SK-N-SH treated with all-trans-retinoic acid at 6 μM for 48 hours (cell line): Measurements from ENCODE around the gene DENND4B.
A peak's percentile ranks its signal among the peaks of the same experiment; 100 is the strongest.

Experiments used
- ATAC-seq: fragments of 200-7000 bp; cut with Tn5 transposase; 3 replicates; pipeline ENCODE4 v1.9.1; 2020; ENCODE audit warnings: mild to moderate bottlenecking, moderate library complexity
- ARNTL ChIP-seq: fragments of 450-650 bp; formaldehyde crosslinking; IDR thresholded peaks from 2 replicates; pipeline ENCODE4 v1.5.0; 2020; ENCODE audit warnings: low read depth, mild to moderate bottlenecking, moderate library complexity, borderline replicate concordance
- BACH2 ChIP-seq: fragments of 250-450 bp; sonication (Bioruptor Pico); IDR thresholded peaks from 2 replicates; pipeline ENCODE4 v1.9.0; 2021; ENCODE audit warnings: mild to moderate bottlenecking, borderline replicate concordance
- CREB5 ChIP-seq: fragments of 250-450 bp; sonication (Bioruptor Pico); IDR thresholded peaks from 2 replicates; pipeline ENCODE4 v1.5.1; 2020; ENCODE audit warnings: low read depth, mild to moderate bottlenecking, moderate library complexity
- CSDC2 ChIP-seq: fragments of 250-450 bp; sonication (Bioruptor Pico); IDR thresholded peaks from 2 replicates; pipeline ENCODE4 v1.5.0; 2020; ENCODE audit warnings: mild to moderate bottlenecking, moderate library complexity
- CSRNP3 ChIP-seq: fragments of 250-450 bp; sonication (Bioruptor Pico); IDR thresholded peaks from 2 replicates; pipeline ENCODE4 v1.5.1; 2021; ENCODE audit warnings: mild to moderate bottlenecking, moderate library complexity
- ESRRG ChIP-seq: fragments of 250-450 bp; sonication (Bioruptor Pico); IDR thresholded peaks from 2 replicates; pipeline ENCODE4 v1.6.1; 2021; ENCODE audit warnings: mild to moderate bottlenecking
- GLIS3 ChIP-seq: fragments of 250-450 bp; sonication (Bioruptor Pico); IDR thresholded peaks from 2 replicates; pipeline ENCODE4 v1.5.0; 2020; ENCODE audit warnings: mild to moderate bottlenecking, moderate library complexity
- ISL1 ChIP-seq: fragments of 250-450 bp; sonication (Bioruptor Pico); IDR thresholded peaks from 2 replicates; pipeline ENCODE4 v2.1.2; 2022; ENCODE audit warnings: mild to moderate bottlenecking, moderate library complexity
- PATZ1 ChIP-seq: fragments of 250-450 bp; sonication (Bioruptor Pico); IDR thresholded peaks from 2 replicates; pipeline ENCODE4 v1.8.0; 2020; ENCODE audit warnings: mild to moderate bottlenecking, moderate library complexity, borderline replicate concordance
- PPARA ChIP-seq: fragments of 250-450 bp; sonication (Bioruptor Pico); IDR thresholded peaks from 2 replicates; pipeline ENCODE4 v1.5.0; 2020; ENCODE audit warnings: mild to moderate bottlenecking, borderline replicate concordance
- SNAI2 ChIP-seq: fragments of 250-450 bp; sonication (Bioruptor Pico); IDR thresholded peaks from 2 replicates; pipeline ENCODE4 v1.5.0; 2020; ENCODE audit warnings: mild to moderate bottlenecking, moderate library complexity
- TOX ChIP-seq: fragments of 250-450 bp; sonication (Bioruptor Pico); IDR thresholded peaks from 2 replicates; pipeline ENCODE4 v1.8.0; 2021; ENCODE audit warnings: mild to moderate bottlenecking, moderate library complexity, borderline replicate concordance
- ZC3H10 ChIP-seq: fragments of 250-450 bp; sonication (Bioruptor Pico); IDR thresholded peaks from 2 replicates; pipeline ENCODE4 v1.5.1; 2021; ENCODE audit warnings: mild to moderate bottlenecking, moderate library complexity
- ZFP3 ChIP-seq: fragments of 250-450 bp; sonication (Bioruptor Pico); IDR thresholded peaks from 2 replicates; pipeline ENCODE4 v1.5.0; 2020; ENCODE audit warnings: mild to moderate bottlenecking, moderate library complexity
- ZFP30 ChIP-seq: fragments of 450-650 bp; formaldehyde crosslinking; IDR thresholded peaks from 2 replicates; pipeline ENCODE4 v1.5.0; 2022; ENCODE audit warnings: mild to moderate bottlenecking, moderate library complexity
- ZNF565 ChIP-seq: fragments of 450-650 bp; formaldehyde crosslinking; conservative IDR thresholded peaks from 2 replicates; pipeline ENCODE4 v1.5.0; 2020; ENCODE audit warnings: low read depth, mild to moderate bottlenecking, moderate library complexity
- ZNF70 ChIP-seq: fragments of 450-650 bp; formaldehyde crosslinking; IDR thresholded peaks from 2 replicates; pipeline ENCODE4 v1.5.0; 2020; ENCODE audit warnings: mild to moderate bottlenecking, moderate library complexity
- ZNF8 ChIP-seq: fragments of 450-650 bp; formaldehyde crosslinking; IDR thresholded peaks from 2 replicates; pipeline ENCODE4 v1.5.0; 2020; ENCODE audit warnings: mild to moderate bottlenecking, moderate library complexity
- TF ChIP-seq, protein P1 (sequence below): fragments of 250-450 bp; sonication (Bioruptor Pico); IDR thresholded peaks from 2 replicates; pipeline ENCODE4 v1.5.0; 2020; ENCODE audit warnings: mild to moderate bottlenecking, moderate library complexity
- TF ChIP-seq, protein P2 (sequence below): fragments of 250-450 bp; sonication (Bioruptor Pico); IDR thresholded peaks from 2 replicates; pipeline ENCODE4 v1.8.0; 2021; ENCODE audit warnings: low read depth, mild to moderate bottlenecking, moderate library complexity, borderline replicate concordance

The DENND4B gene

GRCh38 chr1:153963030-153963849 lies 16.7 kb upstream of the DENND4B start, which contains the start of gene SLC39A1:
Gene SLC39A1, minus strand, starts transcription at chr1:153963537. Its CDS starts 822 bp downstream, at chr1:153962715.
- TF ChIP-seq ZNF8 = no peak
- no peak for TF ChIP-seq ARNTL (CRISPR knock-in tag)
- TF ChIP-seq SNAI2 = no peak
- TF ChIP-seq PPARA (CRISPR knock-in tag) = no peak
- TF ChIP-seq ZFP30 (CRISPR knock-in tag) = no peak
- no peak for TF ChIP-seq ZNF565
- no peak for TF ChIP-seq CREB5 (CRISPR knock-in tag)
- TF ChIP-seq ISL1 (CRISPR knock-in tag) = no peak
- TF ChIP-seq ESRRG (CRISPR knock-in tag) = no peak
- TF ChIP-seq, protein P1, sequence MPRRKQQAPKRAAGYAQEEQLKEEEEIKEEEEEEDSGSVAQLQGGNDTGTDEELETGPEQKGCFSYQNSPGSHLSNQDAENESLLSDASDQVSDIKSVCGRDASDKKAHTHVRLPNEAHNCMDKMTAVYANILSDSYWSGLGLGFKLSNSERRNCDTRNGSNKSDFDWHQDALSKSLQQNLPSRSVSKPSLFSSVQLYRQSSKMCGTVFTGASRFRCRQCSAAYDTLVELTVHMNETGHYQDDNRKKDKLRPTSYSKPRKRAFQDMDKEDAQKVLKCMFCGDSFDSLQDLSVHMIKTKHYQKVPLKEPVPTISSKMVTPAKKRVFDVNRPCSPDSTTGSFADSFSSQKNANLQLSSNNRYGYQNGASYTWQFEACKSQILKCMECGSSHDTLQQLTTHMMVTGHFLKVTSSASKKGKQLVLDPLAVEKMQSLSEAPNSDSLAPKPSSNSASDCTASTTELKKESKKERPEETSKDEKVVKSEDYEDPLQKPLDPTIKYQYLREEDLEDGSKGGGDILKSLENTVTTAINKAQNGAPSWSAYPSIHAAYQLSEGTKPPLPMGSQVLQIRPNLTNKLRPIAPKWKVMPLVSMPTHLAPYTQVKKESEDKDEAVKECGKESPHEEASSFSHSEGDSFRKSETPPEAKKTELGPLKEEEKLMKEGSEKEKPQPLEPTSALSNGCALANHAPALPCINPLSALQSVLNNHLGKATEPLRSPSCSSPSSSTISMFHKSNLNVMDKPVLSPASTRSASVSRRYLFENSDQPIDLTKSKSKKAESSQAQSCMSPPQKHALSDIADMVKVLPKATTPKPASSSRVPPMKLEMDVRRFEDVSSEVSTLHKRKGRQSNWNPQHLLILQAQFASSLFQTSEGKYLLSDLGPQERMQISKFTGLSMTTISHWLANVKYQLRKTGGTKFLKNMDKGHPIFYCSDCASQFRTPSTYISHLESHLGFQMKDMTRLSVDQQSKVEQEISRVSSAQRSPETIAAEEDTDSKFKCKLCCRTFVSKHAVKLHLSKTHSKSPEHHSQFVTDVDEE = no peak
- TF ChIP-seq CSRNP3 (CRISPR knock-in tag) = no peak
- no peak for TF ChIP-seq GLIS3 (CRISPR knock-in tag)
- TF ChIP-seq ZFP3 (CRISPR knock-in tag) = no peak
- TF ChIP-seq PATZ1 (CRISPR knock-in tag) = no peak
- TF ChIP-seq, protein P2, sequence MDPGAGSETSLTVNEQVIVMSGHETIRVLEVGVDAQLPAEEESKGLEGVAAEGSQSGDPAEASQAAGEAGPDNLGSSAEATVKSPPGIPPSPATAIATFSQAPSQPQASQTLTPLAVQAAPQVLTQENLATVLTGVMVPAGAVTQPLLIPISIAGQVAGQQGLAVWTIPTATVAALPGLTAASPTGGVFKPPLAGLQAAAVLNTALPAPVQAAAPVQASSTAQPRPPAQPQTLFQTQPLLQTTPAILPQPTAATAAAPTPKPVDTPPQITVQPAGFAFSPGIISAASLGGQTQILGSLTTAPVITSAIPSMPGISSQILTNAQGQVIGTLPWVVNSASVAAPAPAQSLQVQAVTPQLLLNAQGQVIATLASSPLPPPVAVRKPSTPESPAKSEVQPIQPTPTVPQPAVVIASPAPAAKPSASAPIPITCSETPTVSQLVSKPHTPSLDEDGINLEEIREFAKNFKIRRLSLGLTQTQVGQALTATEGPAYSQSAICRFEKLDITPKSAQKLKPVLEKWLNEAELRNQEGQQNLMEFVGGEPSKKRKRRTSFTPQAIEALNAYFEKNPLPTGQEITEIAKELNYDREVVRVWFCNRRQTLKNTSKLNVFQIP = no peak
- TF ChIP-seq ZNF70 (CRISPR knock-in tag) = no peak
- no peak for TF ChIP-seq ZC3H10 (CRISPR knock-in tag)
- TF ChIP-seq, all 23 proteins: peak for 0
- ATAC-seq = peak; percentile 73

DNA sequence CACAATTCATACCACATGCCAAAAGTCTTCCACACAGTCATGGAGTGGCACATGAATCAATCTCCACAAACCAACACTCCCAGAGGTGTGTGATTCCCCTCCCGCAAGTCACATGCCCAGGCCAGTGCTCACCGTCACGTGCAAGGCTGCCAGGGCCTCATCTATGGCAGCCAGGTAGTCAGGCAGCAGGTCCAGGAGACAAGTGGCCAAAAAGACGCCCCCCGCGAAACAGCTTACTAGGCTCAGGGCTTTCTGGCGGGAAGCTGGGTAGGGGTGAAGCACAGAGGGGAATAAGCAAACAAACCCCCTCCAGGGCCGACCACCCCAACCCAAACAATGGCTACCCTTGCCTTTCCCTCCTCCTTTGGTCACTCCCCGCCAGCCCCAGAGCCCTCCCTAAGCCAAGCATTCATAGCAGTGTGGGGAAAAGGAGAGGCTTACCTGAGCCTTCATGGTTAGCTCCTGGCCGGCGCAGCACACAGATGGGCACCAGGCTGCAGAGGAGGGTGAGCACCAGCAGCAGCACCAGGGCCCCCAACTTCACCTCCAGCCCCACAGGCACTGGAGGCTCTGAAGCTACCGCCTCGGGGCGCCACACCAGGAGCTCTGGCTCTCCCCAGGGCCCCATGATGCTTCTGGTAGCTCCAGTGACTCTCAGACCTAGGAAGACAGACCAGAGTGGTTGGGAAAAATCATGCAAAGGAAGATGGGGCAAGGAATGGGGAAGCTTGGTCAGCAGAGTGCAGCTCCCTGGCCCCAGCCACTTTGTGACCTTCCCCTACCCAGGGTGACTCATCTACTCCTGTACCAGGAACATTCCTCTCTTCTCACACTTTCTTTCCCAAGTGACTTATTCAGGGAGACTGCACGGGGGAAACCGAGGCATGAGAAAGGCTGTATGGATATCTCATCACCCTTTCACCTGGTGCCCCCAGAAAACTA lies 15.8 kb upstream of the DENND4B start:
- no peak for ATAC-seq
- TF ChIP-seq CSDC2 (no peak), CSRNP3 (CRISPR knock-in tag) (no peak), ZFP30 (CRISPR knock-in tag) (no peak), BACH2 (CRISPR knock-in tag) (no peak), ZNF70 (CRISPR knock-in tag) (no peak), TOX (no peak), ZNF565 (no peak), ISL1 (CRISPR knock-in tag) (no peak), SNAI2 (no peak), CREB5 (CRISPR knock-in tag) (no peak)
- TF ChIP-seq, protein P1 = no peak
